Sigmoid colon (tissue), 7 donors: ENCODE measurements around the gene ECI1. TPM values are rescaled to one million over a fixed set of nuclear protein-coding genes. Genes with fewer than 3 reads are reported as not detected.

Source experiments
- DNase-seq: peaks from one replicate; pipeline ENCODE4 v3.0.0-alpha.2; 2019
- H3K27ac ChIP-seq, 4 donors: fragments of 200-600 bp; sonication (generic); one replicate each; pipeline ENCODE4 v1.5.1; 2016 to 2019; ENCODE audit warnings: mild to moderate bottlenecking in 1 of 4
- H3K27me3 ChIP-seq, 3 donors: fragments of 200-600 bp; sonication (generic); one replicate each; pipeline ENCODE4 v1.5.1; 2019; ENCODE audit warnings: mild to moderate bottlenecking in 1 of 3
- H3K36me3 ChIP-seq, 4 donors: fragments of 200-600 bp; sonication (generic); one replicate each; pipeline ENCODE4 v1.5.1; 2016 to 2019
- H3K4me1 ChIP-seq, 4 donors: fragments of 200-600 bp; sonication (generic); one replicate each; pipeline ENCODE4 v1.5.1; 2017 to 2019
- H3K4me3 ChIP-seq, 4 donors: fragments of 200-600 bp; sonication (generic); one replicate each; pipeline ENCODE4 v1.5.1; 2017 to 2019; ENCODE audit warnings: mild to moderate bottlenecking in 2 of 4, moderate library complexity in 1 of 4
- H3K9me3 ChIP-seq, 4 donors: fragments of 200-600 bp in 3 of 4; sonication (generic) in 3 of 4; one replicate each; pipeline versions ENCODE4 v1.5.1 to v1.6.1; 2013 to 2019
- CTCF ChIP-seq, 4 experiments: fragments of 450-650 bp in 3 of 4; fragments of 200-600 bp in 1 of 4; IDR thresholded peaks; one replicate each; pipeline ENCODE4 v1.5.1; 2016 to 2019; ENCODE audit warnings: antibody characterized with exemption in 4 of 4, mild to moderate bottlenecking in 3 of 4, moderate library complexity in 2 of 4
- EP300 ChIP-seq, 4 donors: sonication (generic); formaldehyde crosslinking; IDR thresholded peaks; one replicate each; pipeline ENCODE4 v1.6.1; 2017; ENCODE audit warnings: antibody characterized with exemption in 4 of 4
- POLR2A ChIP-seq, 2 donors: fragments of 450-650 bp; IDR thresholded peaks; one replicate each; pipeline ENCODE4 v1.6.1; 2016; ENCODE audit warnings: antibody characterized with exemption in 2 of 2, mild to moderate bottlenecking in 2 of 2, moderate library complexity in 2 of 2
- POLR2AphosphoS5 ChIP-seq, 4 donors: sonication (generic); formaldehyde crosslinking; IDR thresholded peaks; one replicate each; pipeline ENCODE4 v1.6.1; 2017; ENCODE audit warnings: antibody characterized with exemption in 4 of 4
- WGBS, 2 donors: extraction: QIAGEN DNeasy Blood & Tissue Kit; methylation state at CpG; one replicate each; pipeline ENCODE4 v1.1.7; 2013; 5-methylcytosine and 5-hydroxymethylcytosine counted together
- intact Hi-C: fragments of 100-400 bp; cut with DNase I; formaldehyde crosslinking; loops from one replicate; pipeline ENCODE4 v1.15.1; 2023
- polyA plus RNA-seq, 3 donors: library from polyadenylated mRNA; stranded (reverse); fragments of 200-250 nt; gene quantifications; one replicate each; pipeline ENCODE4 v1.2.3, GENCODE V29; 2013
- total RNA-seq, 4 donors: library from RNA; depleted of rRNA; stranded (reverse); fragments of >200 nt; gene quantifications; one replicate each; pipeline ENCODE4 v1.1.0, GENCODE V29; 2016
- donor health status: healthy with polysubstance abuse.
- donor health status: Bipolar disorder and iron deficiency.
- donor health status: healthy.

The ECI1 gene
- total and polyA plus RNA-seq, 7 donors: 50.2 to 136 (median 84.8) TPM

- H3K4me3 ChIP-seq: no peak overlapping the region
- intact Hi-C loops: loop anchor here (5.0 kb wide), 1 partner anchor 44 kb away; the partner anchor contains the start of gene ECI1
- H3K27me3 ChIP-seq: no peaks in the 10 kb centered on the region
- H3K9me3 ChIP-seq: no peaks in the 10 kb centered on the region
- no peak for TF ChIP-seq POLR2A (IDR thresholded peaks at IDR 0.05)
- no peak for TF ChIP-seq EP300 (IDR thresholded peaks at IDR 0.05)
- TF ChIP-seq POLR2AphosphoS5 (IDR thresholded peaks at IDR 0.05): no peak
- no peak for TF ChIP-seq CTCF (IDR thresholded peaks at IDR 0.05)
- no peak for DNase-seq
- H3K27ac ChIP-seq: no peak overlapping the region
- peaks cover 13 to 39% (median 25%) of the 10 kb centered on the region in 4 donors for H3K36me3 ChIP-seq
- WGBS, 2 donors: 90 to 91% methylated on average over 9 of the region's 9 CpGs
- H3K4me1 ChIP-seq: peaks cover 0 to 30% (median 29%) of the 10 kb centered on the region in 4 donors
Observed at GRCh38 chr16:2207872-2208271, 43.5 kb downstream of the ECI1 start.

GRCh38 chr16:2206780-2207433, 44.5 kb downstream of the ECI1 start:
- Histone ChIP-seq H3K36me3 (peaks cover 13 to 39% (median 23%) of the 10 kb centered on the region in 4 donors), H3K27me3 (no peaks in the 10 kb centered on the region), H3K9me3 (no peaks in the 10 kb centered on the region), H3K27ac (peak overlapping the region in 1 of 4 donors; percentile 98), H3K4me1 (peaks cover 0 to 21% (median 19%) of the 10 kb centered on the region in 4 donors), H3K4me3 (no peak overlapping the region)
- intact Hi-C loops: loop anchor here (5.0 kb wide), 1 partner anchor 45 kb away; the partner anchor contains the start of gene ECI1
- DNase-seq: no peak
- 94 to 95% methylated on average over 23 of the region's 23 CpGs for WGBS, 2 donors
- TF ChIP-seq POLR2A (IDR thresholded peaks at IDR 0.05): no peak
- TF ChIP-seq POLR2AphosphoS5 (IDR thresholded peaks at IDR 0.05): no peak
- TF ChIP-seq CTCF (IDR thresholded peaks at IDR 0.05): no peak

- Histone ChIP-seq H3K27me3 (no peaks in the 10 kb centered on the region), H3K9me3 (no peaks in the 10 kb centered on the region), H3K36me3 (peaks cover 13 to 36% (median 23%) of the 10 kb centered on the region in 4 donors), H3K4me1 (peaks cover 0 to 20% (median 18%) of the 10 kb centered on the region in 4 donors), H3K27ac (peak overlapping the region; percentile 97 to 100 (median 98)), H3K4me3 (peak overlapping the region in 3 of 4 donors; percentile 83 to 89 (median 88))
- TF ChIP-seq POLR2A (IDR thresholded peaks at IDR 0.05): no peak
- TF ChIP-seq EP300 (IDR thresholded peaks at IDR 0.05): no peak
- no peak for TF ChIP-seq POLR2AphosphoS5 (IDR thresholded peaks at IDR 0.05)
- no peak for TF ChIP-seq CTCF (IDR thresholded peaks at IDR 0.05)
- 83 to 86% methylated on average over 18 of the region's 18 CpGs for WGBS, 2 donors
- intact Hi-C loops: loop anchor here (5.0 kb wide), 1 partner anchor 46 kb away; the partner anchor contains the start of gene ECI1
- DNase-seq: no peak
Observed at GRCh38 chr16:2206420-2206779, 45.0 kb downstream of the ECI1 start.

GRCh38 chr16:2205967-2206313, 45.4 kb downstream of the ECI1 start:
- H3K27me3 ChIP-seq: no peaks in the 10 kb centered on the region
- peak overlapping the region; percentile 97 to 100 (median 98) for H3K27ac ChIP-seq
- 5 to 13% methylated on average over 16 of the region's 16 CpGs for WGBS, 2 donors
- DNase-seq: no peak
- H3K4me3 ChIP-seq: peak overlapping the region; percentile 83 to 89 (median 88)
- TF ChIP-seq CTCF (IDR thresholded peaks at IDR 0.05) (no peak), POLR2A (IDR thresholded peaks at IDR 0.05) (no peak), POLR2AphosphoS5 (IDR thresholded peaks at IDR 0.05) (no peak), EP300 (IDR thresholded peaks at IDR 0.05) (no peak)
- no peaks in the 10 kb centered on the region for H3K9me3 ChIP-seq
- intact Hi-C loops: loop anchor here (2.0 to 5.0 kb wide), 2 partner anchors 46 to 49 kb away; partner anchors contain the start of gene ECI1
- peaks cover 0 to 20% (median 18%) of the 10 kb centered on the region in 4 donors for H3K4me1 ChIP-seq
- H3K36me3 ChIP-seq: peaks cover 13 to 36% (median 23%) of the 10 kb centered on the region in 4 donors
